HUDEP-2 (cell line): Measurements from ENCODE around the gene ACBD6.
A peak's percentile ranks its signal among the peaks of the same experiment; 100 is the strongest.

Experiments used
- DNase-seq, 76 experiments: peaks; one replicate each; lab custom pipeline; 2025; ENCODE audit not compliant: unreplicated experiment in 76 of 76; lab: John Stamatoyannopoulos, UW

Gene ACBD6

GRCh38 chr1:180277476-180278193, 224.7 kb downstream of the ACBD6 start:
- no peak for DNase-seq

GRCh38 chr1:180275726-180276125, 226.7 kb downstream of the ACBD6 start:
- DNase-seq = no peak

GRCh38 chr1:180274221-180274620, 228.2 kb downstream of the ACBD6 start:
- DNase-seq = no peak

GRCh38 chr1:180273066-180273465, 229.3 kb downstream of the ACBD6 start:
- no peak for DNase-seq

- DNase-seq = no peak
Measured at GRCh38 chr1:180272395-180272794, 230.0 kb downstream of the ACBD6 start.

- peak in 5 of 76 experiments; percentile 11 to 25 (median 18) for DNase-seq
Measured at GRCh38 chr1:180271272-180272255, 230.8 kb downstream of the ACBD6 start.

- DNase-seq = no peak
Measured at GRCh38 chr1:180270530-180271271, 231.7 kb downstream of the ACBD6 start.

- peak in 2 of 76 experiments; percentile 4 to 16 for DNase-seq
Measured at GRCh38 chr1:180269645-180270529, 232.5 kb downstream of the ACBD6 start.

- DNase-seq = no peak
Measured at GRCh38 chr1:180268556-180269075, 233.8 kb downstream of the ACBD6 start.

- no peak for DNase-seq
Measured at GRCh38 chr1:180267761-180268555, 234.4 kb downstream of the ACBD6 start.

GRCh38 chr1:180267211-180267561, 235.2 kb downstream of the ACBD6 start:
- no peak for DNase-seq

GRCh38 chr1:180266275-180267210, 235.8 kb downstream of the ACBD6 start:
- DNase-seq = no peak

- no peak for DNase-seq
Measured at GRCh38 chr1:180265871-180266270, 236.5 kb downstream of the ACBD6 start.

- no peak for DNase-seq
Measured at GRCh38 chr1:180265201-180265600, 237.2 kb downstream of the ACBD6 start.

GRCh38 chr1:180264595-180264994, 237.8 kb downstream of the ACBD6 start:
- no peak for DNase-seq

GRCh38 chr1:180262628-180263488, 239.5 kb downstream of the ACBD6 start:
- no peak for DNase-seq

GRCh38 chr1:180261524-180262155, 240.7 kb downstream of the ACBD6 start:
- DNase-seq = no peak
